T-helper 1 cell (primary cell): ENCODE measurements around the gene STK24.

Source experiments
- DNase-seq, 5 donors: peaks; one replicate each; pipeline ENCODE4 v3.0.0-alpha.2; 2012 to 2020

STK24 gene

GRCh38 chr13:98447130-98447529 lies 129.8 kb downstream of the STK24 start:
- DNase-seq, result no peak

GRCh38 chr13:98446234-98446621 lies 130.7 kb downstream of the STK24 start:
- DNase-seq, result no peak

- peak; percentile 57 to 74 (median 71) for DNase-seq
These were observed 131.3 kb downstream of the STK24 start for GRCh38 chr13:98445340-98446233.

GRCh38 chr13:98444381-98444780 lies 132.5 kb downstream of the STK24 start:
- DNase-seq, result no peak

- DNase-seq, result no peak
These were observed 133.0 kb downstream of the STK24 start for GRCh38 chr13:98443800-98444325.

GRCh38 chr13:98443329-98443728 lies 133.6 kb downstream of the STK24 start:
- DNase-seq, result no peak

- DNase-seq, result no peak
These were observed 134.3 kb downstream of the STK24 start for GRCh38 chr13:98442391-98443230.

GRCh38 chr13:98441056-98441676 lies 135.7 kb downstream of the STK24 start:
- no peak for DNase-seq

- DNase-seq, result no peak
These were observed 136.4 kb downstream of the STK24 start for GRCh38 chr13:98440390-98441055.

- DNase-seq, result no peak
These were observed 137.0 kb downstream of the STK24 start for GRCh38 chr13:98439896-98440295.

- DNase-seq, result no peak
These were observed 137.6 kb downstream of the STK24 start for GRCh38 chr13:98439126-98439828.

GRCh38 chr13:98438246-98439125 lies 138.4 kb downstream of the STK24 start:
- no peak for DNase-seq

- DNase-seq, result no peak
These were observed 140.5 kb downstream of the STK24 start for GRCh38 chr13:98436233-98436910.

- no peak for DNase-seq
These were observed 141.5 kb downstream of the STK24 start for GRCh38 chr13:98435376-98435775.

- no peak for DNase-seq
These were observed 142.8 kb downstream of the STK24 start for GRCh38 chr13:98434060-98434459.

- no peak for DNase-seq
These were observed 143.3 kb downstream of the STK24 start for GRCh38 chr13:98433654-98434053.

GRCh38 chr13:98432638-98433037 lies 144.3 kb downstream of the STK24 start:
- DNase-seq, result no peak

GRCh38 chr13:98429977-98430736 lies 146.8 kb downstream of the STK24 start:
- no peak for DNase-seq

- DNase-seq, result no peak
These were observed 147.4 kb downstream of the STK24 start for GRCh38 chr13:98429531-98429930.
